ENCODE measurements around the gene RETREG2. TPM values are rescaled to one million over a fixed set of nuclear protein-coding genes. Genes with fewer than 3 reads are reported as not detected.

Gene RETREG2
- total and polyA plus RNA-seq, 11 donors = 13.4 to 56.0 (median 38.2) TPM

DNA sequence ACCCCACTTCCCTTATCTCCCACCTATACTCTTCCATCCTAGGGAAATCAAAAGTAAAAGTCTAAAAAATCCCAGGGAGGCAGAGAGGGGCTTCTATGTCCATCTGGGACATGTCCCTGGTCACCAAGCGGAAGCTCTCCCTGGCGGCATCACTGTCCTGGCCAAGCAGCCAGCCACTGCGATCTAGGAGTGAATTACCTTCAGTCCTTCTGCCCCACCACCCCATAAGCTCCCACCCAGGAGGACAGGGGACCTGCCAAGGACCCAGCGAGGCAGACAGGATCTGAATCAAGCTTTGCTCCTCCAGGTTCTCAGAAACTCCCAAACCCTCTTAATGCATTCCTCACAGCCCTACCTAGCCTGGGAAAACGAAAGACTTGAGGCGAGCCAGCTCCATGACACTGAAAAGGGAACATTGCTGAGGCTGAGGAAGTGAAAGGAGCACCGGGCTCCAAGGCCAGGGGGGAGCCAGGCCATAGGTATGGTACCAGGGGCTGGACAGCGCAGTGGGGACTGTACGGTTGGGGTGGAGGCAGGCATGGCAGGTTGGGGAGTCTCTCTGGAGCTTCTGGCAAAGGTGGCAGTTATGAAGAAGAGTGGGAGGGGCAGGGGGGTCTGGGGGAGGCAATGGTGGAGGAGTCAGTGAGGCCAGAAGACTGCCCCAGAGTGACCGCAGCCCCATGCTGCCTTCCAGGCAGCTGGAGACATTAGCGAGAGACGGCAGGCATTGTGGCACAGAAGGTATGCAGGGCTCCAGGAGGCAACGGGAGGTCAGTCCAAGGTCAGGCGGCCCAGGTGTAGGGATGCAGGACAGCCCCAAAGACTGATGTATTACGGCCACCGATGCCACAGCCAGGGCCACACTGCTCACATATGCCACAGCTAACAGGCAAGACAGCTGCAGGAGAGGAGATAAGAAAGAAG, 5.6 kb upstream of the RETREG2 start:
- H3K27me3 ChIP-seq = no peaks in the 10 kb centered on the region
- 84 to 92% (median 87%) methylated on average over 12 to 16 of the region's 16 CpGs for WGBS, 4 donors
- DNase-seq = no peak
- H3K4me3 ChIP-seq = no peak overlapping the region
- no peak for ATAC-seq
- peaks cover 0 to 40% (median 22%) of the 10 kb centered on the region in 12 donors for H3K4me1 ChIP-seq
- no peak for TF ChIP-seq CTCF (IDR thresholded peaks at IDR 0.05)
- no peak for TF ChIP-seq POLR2A (IDR thresholded peaks at IDR 0.05)
- peak overlapping the region in 1 of 12 donors; percentile 80 for H3K27ac ChIP-seq
- intact Hi-C loops (cut with DNase I) = loop anchor here in 6 of 10 donors (5.0 to 10.0 kb wide), 4 partner anchors 35 to 888 kb away; partner anchors contain the start of genes DNPEP (in 3 of the 6), ZFAND2B (in 3 of the 6), ANKZF1 (in 1 of the 6) and ATG9A (in 1 of the 6)
- H3K9me3 ChIP-seq = no peaks in the 10 kb centered on the region
- peaks cover 0 to 43% (median 37%) of the 10 kb centered on the region in 9 donors for H3K36me3 ChIP-seq

DNA sequence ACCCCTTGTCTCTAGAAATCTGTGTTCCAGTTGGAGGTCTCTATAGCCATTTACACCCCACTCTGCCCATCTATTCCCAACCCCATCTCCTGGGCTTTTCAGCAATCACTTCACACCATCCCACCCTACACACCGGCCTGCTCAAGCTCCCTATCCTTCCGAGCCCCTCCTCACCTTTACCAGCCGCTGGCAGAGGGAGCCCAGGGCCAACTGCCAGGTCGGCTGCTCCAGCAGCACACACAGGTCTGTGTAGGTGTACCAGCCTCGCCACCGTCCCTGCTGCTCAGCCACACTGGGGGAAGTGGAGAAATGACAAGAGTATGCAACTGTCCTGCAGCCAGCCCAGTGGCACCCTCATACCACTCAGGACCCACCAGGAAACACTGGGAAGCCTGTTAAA, 4.9 kb upstream of the RETREG2 start:
- TF ChIP-seq POLR2A (IDR thresholded peaks at IDR 0.05) (no peak), CTCF (IDR thresholded peaks at IDR 0.05) (no peak)
- H3K27me3 ChIP-seq = no peaks in the 10 kb centered on the region
- H3K4me3 ChIP-seq = no peak overlapping the region
- H3K36me3 ChIP-seq = peaks cover 0 to 43% (median 37%) of the 10 kb centered on the region in 9 donors
- peak overlapping the region in 1 of 12 donors; percentile 4 for H3K27ac ChIP-seq
- ATAC-seq (no peak), DNase-seq (no peak)
- H3K9me3 ChIP-seq = no peaks in the 10 kb centered on the region
- H3K4me1 ChIP-seq = peaks cover 0 to 41% (median 22%) of the 10 kb centered on the region in 12 donors
- intact Hi-C loops (cut with DNase I) = loop anchor here in 6 of 10 donors (5.0 to 10.0 kb wide), 4 partner anchors 34 to 888 kb away; partner anchors contain the start of genes DNPEP (in 3 of the 6), ZFAND2B (in 3 of the 6), ANKZF1 (in 1 of the 6) and ATG9A (in 1 of the 6)
- WGBS, 4 donors = 81 to 89% (median 86%) methylated on average over 6 of the region's 6 CpGs

DNA sequence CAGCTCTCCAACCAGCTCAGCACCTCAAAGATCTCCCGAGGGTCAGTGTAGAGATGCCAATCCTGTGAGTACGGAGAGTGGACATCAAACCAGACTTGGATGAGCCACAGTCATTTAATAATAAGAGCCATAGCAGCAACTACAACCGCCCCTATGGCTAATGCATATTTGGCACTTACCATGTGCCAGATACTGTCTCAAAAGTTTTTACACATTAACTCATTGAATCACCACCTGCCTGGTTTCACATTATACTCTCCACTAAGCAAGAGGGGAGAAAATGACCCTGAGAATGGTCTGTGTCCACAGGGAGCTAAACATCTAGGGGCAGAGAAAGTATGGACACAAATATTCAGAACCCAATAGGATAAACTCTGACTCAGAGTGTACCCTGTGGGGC, 3.9 kb upstream of the RETREG2 start:
- DNase-seq (no peak), ATAC-seq (no peak)
- intact Hi-C loops (cut with DNase I) = loop anchor here in 6 of 10 donors (5.0 to 10.0 kb wide), 4 partner anchors 33 to 889 kb away; partner anchors contain the start of genes DNPEP (in 3 of the 6), ZFAND2B (in 3 of the 6), ANKZF1 (in 1 of the 6) and ATG9A (in 1 of the 6)
- no peak overlapping the region for H3K4me3 ChIP-seq
- H3K27ac ChIP-seq = no peak overlapping the region
- no peaks in the 10 kb centered on the region for H3K27me3 ChIP-seq
- peaks cover 4 to 48% (median 28%) of the 10 kb centered on the region in 12 donors for H3K4me1 ChIP-seq
- peaks cover 0 to 43% (median 37%) of the 10 kb centered on the region in 9 donors for H3K36me3 ChIP-seq
- 92 to 100% (median 96%) methylated on average over 3 of the region's 3 CpGs for WGBS, 4 donors
- TF ChIP-seq CTCF (IDR thresholded peaks at IDR 0.05) (no peak), POLR2A (IDR thresholded peaks at IDR 0.05) (no peak)
- H3K9me3 ChIP-seq = no peaks in the 10 kb centered on the region

DNA sequence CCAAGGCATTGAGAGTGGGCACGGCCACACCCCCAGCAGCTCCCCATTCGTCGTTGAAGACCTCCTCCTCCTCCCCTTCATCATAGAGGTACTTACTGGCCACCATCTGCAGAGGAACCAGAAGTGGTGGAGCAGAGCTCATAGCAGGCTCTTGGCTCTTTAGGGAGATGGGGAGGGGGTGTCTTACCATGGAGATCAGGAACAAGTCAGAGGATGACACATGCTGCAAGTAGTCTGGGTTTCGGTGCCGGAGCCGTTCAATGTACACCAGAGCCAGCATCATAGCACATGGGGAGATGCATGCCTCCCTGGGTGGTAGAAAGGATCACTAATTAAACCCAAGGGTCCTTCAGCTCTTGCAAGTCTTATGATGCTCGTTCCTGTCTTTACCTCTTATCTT, 3.3 kb upstream of the RETREG2 start:
- no peak overlapping the region for H3K27ac ChIP-seq
- TF ChIP-seq CTCF (IDR thresholded peaks at IDR 0.05) (no peak), POLR2A (IDR thresholded peaks at IDR 0.05) (no peak)
- WGBS, 4 donors = 73 to 88% (median 79%) methylated on average over 7 of the region's 7 CpGs
- peaks cover 0 to 49% (median 40%) of the 10 kb centered on the region in 9 donors for H3K36me3 ChIP-seq
- no peaks in the 10 kb centered on the region for H3K27me3 ChIP-seq
- H3K4me1 ChIP-seq = peaks cover 7 to 54% (median 34%) of the 10 kb centered on the region in 12 donors
- intact Hi-C loops (cut with DNase I) = loop anchor here in 9 of 10 donors (5.0 to 10.0 kb wide), 8 partner anchors 32 to 890 kb away; partner anchors contain the start of genes ABCB6 (in 3 of the 9), DNAJB2 (in 3 of the 9), DNPEP (in 3 of the 9) and ZFAND2B (in 3 of the 9)
- DNase-seq = no peak
- ATAC-seq = no peak
- H3K9me3 ChIP-seq = no peaks in the 10 kb centered on the region
- H3K4me3 ChIP-seq = no peak overlapping the region

All from heart left ventricle (tissue), 16 donors.